Measurements from ENCODE around the gene KAT2B.

DNA sequence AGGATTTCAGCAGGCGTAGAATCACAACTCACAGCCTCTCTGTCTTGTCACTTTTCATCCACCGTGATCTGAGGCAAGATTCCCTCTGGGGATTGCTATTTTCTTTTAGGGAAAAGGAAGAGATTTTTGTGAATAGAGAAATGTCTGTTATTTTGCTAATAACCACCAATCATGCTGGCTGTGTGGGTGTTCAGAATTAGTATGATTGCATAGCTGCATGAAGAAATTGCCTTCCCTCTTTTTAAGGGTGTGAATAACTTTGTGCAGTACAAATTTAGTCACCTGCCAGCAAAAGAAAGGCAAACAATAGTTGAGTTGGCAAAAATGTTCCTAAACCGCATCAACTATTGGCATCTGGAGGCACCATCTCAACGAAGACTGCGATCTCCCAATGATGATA, 60.8 kb downstream of the KAT2B start:
- no peak for TF ChIP-seq POLR2A (IDR thresholded peaks at IDR 0.05)
- TF ChIP-seq, protein P1, sequence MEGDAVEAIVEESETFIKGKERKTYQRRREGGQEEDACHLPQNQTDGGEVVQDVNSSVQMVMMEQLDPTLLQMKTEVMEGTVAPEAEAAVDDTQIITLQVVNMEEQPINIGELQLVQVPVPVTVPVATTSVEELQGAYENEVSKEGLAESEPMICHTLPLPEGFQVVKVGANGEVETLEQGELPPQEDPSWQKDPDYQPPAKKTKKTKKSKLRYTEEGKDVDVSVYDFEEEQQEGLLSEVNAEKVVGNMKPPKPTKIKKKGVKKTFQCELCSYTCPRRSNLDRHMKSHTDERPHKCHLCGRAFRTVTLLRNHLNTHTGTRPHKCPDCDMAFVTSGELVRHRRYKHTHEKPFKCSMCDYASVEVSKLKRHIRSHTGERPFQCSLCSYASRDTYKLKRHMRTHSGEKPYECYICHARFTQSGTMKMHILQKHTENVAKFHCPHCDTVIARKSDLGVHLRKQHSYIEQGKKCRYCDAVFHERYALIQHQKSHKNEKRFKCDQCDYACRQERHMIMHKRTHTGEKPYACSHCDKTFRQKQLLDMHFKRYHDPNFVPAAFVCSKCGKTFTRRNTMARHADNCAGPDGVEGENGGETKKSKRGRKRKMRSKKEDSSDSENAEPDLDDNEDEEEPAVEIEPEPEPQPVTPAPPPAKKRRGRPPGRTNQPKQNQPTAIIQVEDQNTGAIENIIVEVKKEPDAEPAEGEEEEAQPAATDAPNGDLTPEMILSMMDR (IDR thresholded peaks at IDR 0.05 in 4 of 5, conservative IDR thresholded peaks at IDR 0.05 in 1 of 5): no peak
